Neutrophil (primary cell): Measurements from ENCODE around the gene TFDP1.

Experiments
- H3K27ac ChIP-seq: fragments of 200-600 bp; sonication (generic); 2 replicates; pipeline ENCODE4 v1.5.1; 2016; ENCODE audit warnings: mild to moderate bottlenecking, moderate library complexity
- H3K27me3 ChIP-seq: fragments of 200-600 bp; sonication (generic); 2 replicates; pipeline ENCODE4 v1.6.0; 2016; ENCODE audit warnings: mild to moderate bottlenecking
- H3K36me3 ChIP-seq: fragments of 200-600 bp; sonication (generic); 2 replicates; pipeline ENCODE4 v1.5.1; 2017
- H3K4me1 ChIP-seq, 2 experiments: fragments of 200-600 bp in 1 of 2; sonication (generic) in 1 of 2; 1 replicate in 1 of 2; 2 replicates in 1 of 2; pipeline versions ENCODE4 v1.5.1 to v1.6.1; 2013 to 2016; ENCODE audit warnings: low read depth in 1 of 2, low read length in 1 of 2, mild to moderate bottlenecking in 1 of 2, moderate library complexity in 1 of 2; ENCODE audit not compliant: control insufficient read depth in 1 of 2, insufficient read depth in 1 of 2
- H3K4me3 ChIP-seq, 2 experiments: fragments of 200-600 bp in 1 of 2; sonication (generic) in 1 of 2; 1 replicate in 1 of 2; 2 replicates in 1 of 2; pipeline ENCODE4 v1.5.1; 2013 to 2016; ENCODE audit warnings: low read depth in 1 of 2, low read length in 1 of 2, mild to moderate bottlenecking in 1 of 2, moderate library complexity in 1 of 2
- H3K9me3 ChIP-seq: fragments of 200-600 bp; sonication (generic); 2 replicates; pipeline ENCODE4 v1.5.1; 2016
- CTCF ChIP-seq: fragments of 200-600 bp; sonication (generic); IDR thresholded peaks from 2 replicates; pipeline ENCODE4 v1.5.1; 2016; ENCODE audit warnings: antibody characterized with exemption

Gene TFDP1

GRCh38 chr13:113650275-113650674, 65.7 kb downstream of the TFDP1 start:
- peaks cover 22% of the 10 kb centered on the region for H3K27me3 ChIP-seq
- no peak overlapping the region for H3K4me3 ChIP-seq
- TF ChIP-seq CTCF, result no peak
- H3K27ac ChIP-seq, result no peak overlapping the region
- H3K4me1 ChIP-seq, result no peaks in the 10 kb centered on the region
- H3K36me3 ChIP-seq, result no peaks in the 10 kb centered on the region
- H3K9me3 ChIP-seq, result no peaks in the 10 kb centered on the region

- no peak overlapping the region for H3K4me3 ChIP-seq
- TF ChIP-seq CTCF, result no peak
- H3K9me3 ChIP-seq, result no peaks in the 10 kb centered on the region
- no peaks in the 10 kb centered on the region for H3K4me1 ChIP-seq
- no peak overlapping the region for H3K27ac ChIP-seq
- H3K36me3 ChIP-seq, result no peaks in the 10 kb centered on the region
- H3K27me3 ChIP-seq, result peaks cover 22% of the 10 kb centered on the region
These were observed 66.2 kb downstream of the TFDP1 start for GRCh38 chr13:113650731-113651148.

- no peaks in the 10 kb centered on the region for H3K4me1 ChIP-seq
- no peak for TF ChIP-seq CTCF
- H3K4me3 ChIP-seq, result no peak overlapping the region
- H3K9me3 ChIP-seq, result no peaks in the 10 kb centered on the region
- H3K27me3 ChIP-seq, result peaks cover 17% of the 10 kb centered on the region
- no peak overlapping the region for H3K27ac ChIP-seq
- no peaks in the 10 kb centered on the region for H3K36me3 ChIP-seq
These were observed 67.2 kb downstream of the TFDP1 start for GRCh38 chr13:113651511-113652403.

GRCh38 chr13:113652404-113653263, 68.1 kb downstream of the TFDP1 start:
- Histone ChIP-seq H3K4me3 (no peak overlapping the region), H3K27me3 (peaks cover 13% of the 10 kb centered on the region), H3K9me3 (no peaks in the 10 kb centered on the region), H3K36me3 (no peaks in the 10 kb centered on the region), H3K27ac (no peak overlapping the region), H3K4me1 (no peaks in the 10 kb centered on the region)
- TF ChIP-seq CTCF, result no peak

- no peak overlapping the region for H3K4me3 ChIP-seq
- no peaks in the 10 kb centered on the region for H3K36me3 ChIP-seq
- H3K4me1 ChIP-seq, result no peaks in the 10 kb centered on the region
- H3K27ac ChIP-seq, result no peak overlapping the region
- peaks cover 13% of the 10 kb centered on the region for H3K27me3 ChIP-seq
- no peaks in the 10 kb centered on the region for H3K9me3 ChIP-seq
- TF ChIP-seq CTCF, result no peak
These were observed 69.0 kb downstream of the TFDP1 start for GRCh38 chr13:113653264-113654174.
